ENCODE results near the gene RPRML.
"Not testable (repeated sequence)": the region's sequence is repeated elsewhere in the genome, so short reads cannot be mapped to it uniquely, and the experiment has no call there.

RPRML gene

DNA sequence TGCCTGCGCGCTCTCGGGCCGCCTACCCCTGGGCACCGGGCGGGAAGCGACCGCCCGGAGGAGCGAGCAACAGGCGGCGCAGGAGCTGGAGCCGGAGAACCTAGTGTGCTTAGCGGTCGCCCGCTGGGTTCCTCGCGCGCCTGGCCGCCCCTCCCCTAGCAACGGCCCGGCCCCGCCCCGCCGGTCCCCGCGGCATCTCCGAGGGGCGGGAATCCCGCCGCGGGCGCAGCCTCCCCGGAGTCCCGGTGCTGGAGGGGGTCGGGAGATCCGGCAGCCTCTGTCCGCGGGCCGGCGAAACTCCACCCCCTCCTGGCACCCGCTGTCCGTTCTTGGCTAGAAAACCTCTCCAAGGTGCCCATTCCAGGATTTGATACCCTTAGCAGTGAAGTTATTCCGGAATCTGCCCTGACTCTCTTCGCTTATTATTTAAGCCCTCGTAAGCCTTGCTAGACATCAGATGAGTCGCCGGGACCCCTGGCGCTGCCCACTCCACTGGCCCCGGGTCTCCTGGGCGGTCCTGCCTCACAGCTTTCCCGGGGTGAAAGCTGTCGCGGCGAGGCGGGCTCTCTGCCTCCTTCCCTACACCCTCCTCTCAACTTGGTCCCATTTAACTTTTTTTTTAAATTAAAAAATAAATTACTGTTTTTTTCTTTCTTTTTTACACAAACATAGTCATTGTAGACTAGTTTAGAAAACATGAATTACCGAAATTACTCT lies at the start of gene RPRML:
Gene RPRML, minus strand, starts transcription at position 107 of the 717 bp plus-strand sequence. CDS start 246 bp downstream, outside the sequence.
- FAIRE-seq, result no peak

DNA sequence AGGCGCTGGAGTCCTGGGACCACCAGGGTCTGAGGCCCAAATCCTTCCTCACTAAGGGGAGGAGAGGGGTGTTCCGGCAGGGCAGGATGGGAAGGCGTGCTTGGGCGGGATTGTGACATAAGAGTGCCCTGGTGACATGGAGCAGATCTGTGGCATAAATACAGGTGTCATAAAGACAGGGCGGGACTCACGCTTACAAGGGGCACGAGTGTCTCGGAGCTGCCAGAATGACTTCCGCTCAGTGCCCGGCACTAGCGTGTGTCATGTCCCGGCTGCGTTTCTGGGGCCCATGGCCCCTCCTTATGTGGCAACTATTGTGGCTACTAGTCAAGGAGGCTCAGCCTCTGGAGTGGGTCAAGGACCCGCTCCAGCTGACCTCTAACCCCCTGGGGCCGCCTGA lies 37.9 kb upstream of the RPRML start:
- not testable (repeated sequence) for FAIRE-seq

DNA sequence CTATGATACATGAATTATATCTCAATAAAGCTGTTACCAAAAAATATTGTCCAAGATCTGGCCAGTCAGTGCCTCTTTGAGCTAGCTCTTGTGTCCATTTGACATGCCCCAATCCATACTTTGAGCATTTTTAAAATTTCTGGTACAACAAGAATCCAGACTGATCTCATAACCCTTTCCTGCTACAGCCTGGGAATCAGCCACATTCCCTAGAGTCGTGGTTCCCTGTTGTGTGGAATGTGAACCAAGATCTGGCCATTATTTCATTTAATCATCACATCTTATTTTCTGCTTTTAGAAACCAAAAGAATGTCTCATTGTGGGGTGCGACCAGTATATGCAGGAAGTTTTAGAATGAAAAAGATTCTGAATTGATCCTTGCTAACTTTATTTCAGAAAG lies 34.3 kb upstream of the RPRML start:
- no peak for FAIRE-seq

DNA sequence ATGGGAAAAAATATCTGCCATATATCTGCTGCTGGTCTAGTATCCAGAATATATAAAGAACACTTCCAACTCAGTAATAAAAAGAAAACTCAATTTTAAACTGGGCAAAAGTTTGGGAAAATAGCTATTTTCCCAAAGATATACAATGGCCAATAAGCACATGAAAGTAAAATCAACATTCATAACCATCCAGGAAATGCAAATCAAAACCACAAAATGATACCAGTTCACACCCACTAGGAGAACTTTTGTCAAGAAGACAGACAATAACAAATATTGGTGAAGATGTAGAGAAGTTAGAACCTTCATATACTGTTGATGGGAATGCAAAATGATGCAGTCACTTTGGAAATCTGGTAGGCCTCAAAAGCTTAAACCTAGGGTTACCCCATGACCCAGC lies 33.4 kb upstream of the RPRML start:
- no peak for FAIRE-seq

DNA sequence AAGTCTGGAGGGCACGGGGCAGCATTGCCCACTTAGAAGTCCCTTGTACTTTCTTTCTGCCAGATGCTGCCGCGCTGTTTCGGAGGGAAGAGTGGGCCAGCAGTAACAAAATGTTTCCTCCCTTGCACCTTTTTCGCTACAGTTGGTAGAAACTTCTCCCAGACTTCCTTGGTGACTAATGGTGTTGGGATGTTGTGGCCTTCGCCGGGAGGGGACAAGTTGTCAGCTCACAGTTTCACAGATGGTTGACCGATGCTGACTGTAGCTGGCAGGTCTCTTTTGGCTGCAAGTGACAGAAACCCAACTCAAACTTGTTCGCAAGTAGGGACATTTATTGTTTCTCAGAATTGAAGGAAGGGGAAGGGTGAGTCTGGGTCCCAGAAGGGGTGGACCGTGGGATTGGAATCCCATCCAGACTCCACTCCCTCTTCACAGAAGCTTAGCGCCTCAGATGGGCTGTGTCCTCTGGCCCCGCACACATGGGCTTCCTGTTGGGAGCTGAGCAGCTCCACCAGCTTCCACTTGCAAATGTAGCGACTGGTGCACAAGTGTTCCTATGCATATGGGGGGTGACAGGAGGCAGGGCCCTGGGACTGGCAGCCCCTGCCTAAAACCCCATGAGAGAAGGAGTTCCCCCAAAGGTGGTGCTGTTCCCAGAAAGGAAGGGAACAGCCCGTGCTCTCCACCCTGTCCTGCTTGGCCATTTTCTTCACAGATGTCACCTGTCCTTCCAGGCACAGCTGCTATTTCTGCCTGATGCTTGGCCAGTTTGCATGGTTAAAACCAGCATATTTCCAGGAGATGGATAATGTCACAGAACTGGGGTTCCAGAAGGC lies 30.9 kb upstream of the RPRML start:
- no peak for FAIRE-seq

DNA sequence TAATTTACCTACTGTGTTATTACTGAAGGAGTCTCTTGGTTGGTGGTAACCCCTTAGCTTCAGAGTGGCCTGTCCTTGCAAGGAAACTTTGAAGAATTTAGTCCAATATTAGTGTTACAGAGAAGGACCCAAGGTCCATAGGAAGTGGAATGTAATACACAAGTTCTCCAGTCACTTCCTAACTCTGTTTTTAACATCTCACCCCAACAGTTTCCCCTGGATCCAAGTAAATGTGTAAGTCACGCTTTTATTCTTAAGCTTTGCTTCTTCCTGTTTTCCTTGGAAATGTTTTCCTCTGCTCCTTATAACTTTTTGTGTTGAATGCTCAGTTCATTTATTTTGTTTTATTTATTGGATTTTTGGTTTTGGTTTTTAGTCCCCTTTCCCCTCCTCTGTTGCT lies 25.9 kb upstream of the RPRML start:
- FAIRE-seq, result no peak

DNA sequence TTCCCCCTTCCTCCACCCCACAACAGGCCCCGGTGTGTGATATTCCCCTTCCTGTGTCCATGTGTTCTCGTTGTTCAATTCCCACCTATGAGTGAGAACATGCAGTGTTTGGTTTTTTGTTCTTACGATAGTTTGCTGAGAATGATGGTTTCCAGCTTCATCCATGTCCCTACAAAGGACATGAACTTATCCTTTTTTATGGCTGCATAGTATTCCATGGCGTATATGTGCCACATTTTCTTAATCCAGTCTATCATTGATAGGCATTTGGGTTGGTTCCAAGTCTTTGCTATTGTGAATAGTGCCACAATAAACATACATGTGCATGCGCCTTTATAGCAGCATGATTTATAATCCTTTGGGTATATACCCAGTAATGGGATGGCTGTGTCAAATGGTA lies 24.8 kb upstream of the RPRML start:
- not testable (repeated sequence) for FAIRE-seq

DNA sequence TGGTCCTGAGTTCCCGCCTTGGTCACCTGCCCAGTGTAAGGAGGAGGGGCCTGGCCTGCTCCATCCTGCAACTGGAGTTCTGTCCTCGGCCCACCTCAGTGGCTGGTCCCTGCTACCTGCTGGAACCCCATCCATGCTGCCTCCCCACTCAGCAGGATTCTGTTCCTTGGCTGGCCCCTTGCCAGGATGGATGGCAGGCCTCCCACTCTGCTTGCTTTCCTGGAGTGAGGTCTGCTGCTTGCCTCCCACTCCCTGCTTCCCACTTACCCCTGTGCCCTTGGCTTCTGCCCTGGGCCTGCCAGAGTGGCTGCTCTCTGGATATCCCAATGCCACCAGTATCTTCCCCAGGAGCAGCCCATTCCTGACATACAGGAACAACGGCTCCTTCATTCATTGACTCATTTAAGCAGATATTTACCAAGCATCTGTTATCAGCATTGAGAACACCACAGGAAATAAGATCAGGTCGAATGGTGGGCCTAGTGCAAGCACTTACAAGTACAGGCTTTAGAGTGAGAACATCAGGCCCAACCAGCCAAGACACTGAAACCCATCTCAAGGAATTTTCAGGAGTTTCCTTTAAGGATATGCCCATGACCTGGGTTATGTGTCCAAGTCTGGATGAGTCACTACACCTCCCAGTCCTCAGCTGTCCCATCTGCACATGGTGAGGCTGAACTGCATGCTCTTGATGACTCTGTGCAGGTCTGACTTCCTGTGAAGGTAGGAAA lies 17.0 kb upstream of the RPRML start:
- FAIRE-seq, result no peak

DNA sequence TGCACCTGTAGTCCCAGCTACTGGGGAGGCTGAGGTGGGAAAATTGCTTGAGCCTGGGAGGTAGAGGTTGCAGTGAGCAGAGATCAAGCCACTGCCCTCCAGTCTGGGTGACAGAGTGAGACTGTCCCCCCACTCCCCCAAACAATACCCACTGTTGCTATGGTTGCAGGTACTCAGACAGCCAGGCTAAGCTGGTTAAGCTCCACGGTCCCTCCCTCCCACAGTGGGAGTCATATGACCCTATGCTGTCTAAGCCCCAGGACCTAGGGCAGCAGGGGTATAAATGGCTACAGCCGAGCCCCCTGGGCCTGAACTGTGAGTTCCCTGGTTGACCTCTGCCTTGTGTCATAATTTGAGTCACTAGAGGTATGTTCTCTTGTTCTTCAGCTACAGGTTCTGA lies 15.9 kb upstream of the RPRML start:
- no peak for FAIRE-seq

DNA sequence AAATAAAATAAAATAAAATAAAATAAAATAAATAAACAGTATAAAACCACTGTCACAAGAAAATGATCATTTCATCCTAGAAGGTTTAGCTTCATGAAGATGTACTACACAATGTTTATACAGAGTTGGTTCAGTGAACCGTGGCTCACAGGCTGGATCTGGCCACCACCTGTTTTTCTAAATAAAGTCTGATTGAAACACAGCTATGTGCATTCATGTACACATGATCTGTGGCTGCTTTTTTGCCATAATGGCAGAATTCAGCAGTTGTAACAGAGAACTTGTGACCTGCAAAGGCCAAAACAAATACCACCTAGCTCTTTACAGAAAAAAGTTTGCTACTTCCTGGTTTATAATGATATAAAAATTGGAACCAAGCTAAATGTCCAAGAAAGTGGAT lies 12.6 kb upstream of the RPRML start:
- FAIRE-seq, result no peak

DNA sequence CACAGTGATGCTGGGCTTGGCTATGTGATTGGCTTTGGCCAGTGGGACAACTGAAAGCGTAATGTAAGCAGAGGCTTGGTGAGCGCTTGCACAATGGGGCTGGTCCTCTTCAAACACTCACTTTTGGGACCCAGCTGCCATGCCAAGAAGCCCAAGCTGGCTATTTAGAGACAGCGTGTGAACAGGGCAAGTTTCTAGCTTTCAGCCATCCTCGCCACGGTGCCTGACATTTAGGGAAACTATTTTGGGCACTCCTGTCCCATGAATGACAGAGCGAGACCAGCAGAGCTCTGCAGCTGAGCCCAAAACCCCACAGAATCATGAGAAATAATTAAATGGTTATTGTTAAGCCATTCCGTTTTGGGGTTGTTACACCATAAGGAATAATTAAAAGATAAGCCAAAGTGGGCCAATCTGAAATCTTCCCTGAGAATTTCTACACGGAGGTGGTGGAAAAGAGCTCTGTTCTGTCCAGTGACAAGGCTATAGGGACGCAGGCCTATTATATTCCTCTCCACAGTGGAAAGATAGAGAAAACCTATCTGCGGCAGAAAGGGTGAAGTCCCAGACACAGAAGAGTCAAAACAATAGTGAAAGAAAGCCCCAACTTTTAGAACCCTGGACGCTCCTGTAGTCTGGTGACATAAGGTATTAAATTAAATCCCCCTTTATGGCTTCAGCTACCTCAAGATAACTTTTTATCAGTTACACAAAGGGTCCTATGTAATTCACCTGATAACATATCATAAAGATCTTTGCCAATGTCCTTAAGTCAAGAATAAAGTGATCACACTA lies 10.8 kb upstream of the RPRML start:
- no peak for FAIRE-seq

DNA sequence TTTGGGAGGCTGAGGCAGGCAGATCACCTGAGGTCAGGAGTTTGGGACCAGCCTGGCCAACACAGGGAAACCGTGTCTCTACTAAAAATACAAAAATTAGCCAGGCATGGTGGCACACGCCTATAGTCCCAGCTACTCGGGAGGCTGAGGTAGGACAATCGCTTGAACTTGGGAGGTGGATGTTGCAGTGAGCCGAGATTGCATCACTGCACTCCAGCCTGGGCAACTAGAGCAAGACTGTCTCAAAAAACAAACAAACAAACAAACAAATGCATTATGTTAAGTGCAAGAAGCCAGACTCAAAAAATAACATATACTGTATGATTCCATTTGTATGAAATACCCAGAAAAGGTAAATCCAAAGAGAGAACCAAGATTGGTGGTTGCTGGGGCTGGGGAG lies 8.9 kb upstream of the RPRML start:
- not testable (repeated sequence) for FAIRE-seq

DNA sequence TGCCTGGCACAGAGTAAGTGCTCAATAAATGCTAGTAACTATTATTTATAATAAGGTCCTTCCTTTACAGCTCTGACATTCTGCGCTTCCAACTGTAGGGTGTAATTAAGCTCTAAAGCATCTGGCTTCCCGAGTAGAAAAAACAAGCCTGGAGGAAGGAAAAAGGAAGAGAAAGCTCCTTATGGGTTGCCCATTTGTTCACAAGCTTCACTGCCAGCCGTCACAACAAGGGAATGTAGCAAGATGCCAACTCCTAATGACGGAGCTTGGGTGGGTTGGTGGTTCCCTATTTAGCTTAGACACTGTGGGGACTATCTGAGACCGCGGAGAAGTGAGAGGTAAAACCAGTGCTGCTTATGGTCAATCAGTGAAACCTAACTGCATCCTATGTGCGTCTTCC lies 7.3 kb upstream of the RPRML start:
- no peak for FAIRE-seq

DNA sequence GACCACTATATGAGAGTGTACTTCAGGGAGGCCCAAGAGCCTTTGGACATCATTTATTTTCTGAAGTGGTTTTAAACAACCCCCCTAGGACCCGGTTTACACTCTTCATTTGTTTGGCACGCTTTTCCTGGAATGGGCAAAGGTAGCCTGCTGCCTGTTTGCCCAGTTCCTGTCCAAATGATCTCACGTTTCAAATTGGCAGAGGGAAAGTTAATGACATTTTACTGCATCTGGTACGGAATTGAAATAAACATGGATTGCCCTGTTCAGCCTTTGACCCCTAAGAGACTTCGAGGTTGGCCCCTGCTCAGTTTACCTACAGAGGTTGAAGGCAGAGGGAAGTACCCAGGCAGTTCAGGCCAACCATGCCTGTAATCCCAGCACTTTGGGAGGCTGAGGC lies 5.8 kb upstream of the RPRML start:
- no peak for FAIRE-seq

DNA sequence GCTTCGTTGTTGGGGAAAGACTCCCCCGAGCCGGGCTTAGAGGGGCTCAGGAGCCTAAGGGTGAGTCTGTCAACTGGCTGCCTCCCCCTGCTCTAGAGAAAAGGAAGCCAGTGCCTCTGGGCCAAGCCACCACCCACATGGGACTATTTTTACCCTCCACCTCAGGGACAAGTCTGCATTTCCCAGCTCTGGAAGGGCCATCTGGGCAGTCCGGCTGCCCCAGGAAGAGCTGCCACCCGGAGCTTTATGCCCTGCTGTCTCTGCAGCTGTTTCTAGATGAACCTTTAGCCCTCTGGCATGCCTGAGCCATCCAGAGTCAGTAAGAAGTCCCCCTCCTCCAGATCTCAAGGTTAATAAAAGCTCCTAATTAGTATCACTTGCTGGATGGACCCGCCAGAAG lies 5.3 kb upstream of the RPRML start:
- no peak for FAIRE-seq

DNA sequence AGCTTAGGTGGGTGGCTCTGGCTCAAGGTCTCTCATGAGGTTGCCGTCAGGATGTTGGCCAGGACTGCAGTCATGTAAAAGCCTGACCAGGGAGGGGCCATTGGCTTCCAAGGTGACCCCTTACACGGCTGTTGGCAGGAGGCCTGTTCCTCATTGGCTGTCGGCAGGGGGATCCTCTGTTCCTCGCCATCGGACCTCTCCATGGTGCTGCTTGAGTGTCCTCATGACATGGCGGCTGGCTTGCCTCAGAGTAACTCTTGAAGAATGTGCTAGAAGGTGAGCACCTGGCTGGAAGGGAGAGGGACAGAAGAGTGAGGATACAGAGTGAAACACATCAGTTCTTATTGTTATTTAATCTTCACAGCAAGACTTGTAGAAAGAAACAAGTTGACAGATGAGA lies 4.7 kb upstream of the RPRML start:
- no peak for FAIRE-seq

DNA sequence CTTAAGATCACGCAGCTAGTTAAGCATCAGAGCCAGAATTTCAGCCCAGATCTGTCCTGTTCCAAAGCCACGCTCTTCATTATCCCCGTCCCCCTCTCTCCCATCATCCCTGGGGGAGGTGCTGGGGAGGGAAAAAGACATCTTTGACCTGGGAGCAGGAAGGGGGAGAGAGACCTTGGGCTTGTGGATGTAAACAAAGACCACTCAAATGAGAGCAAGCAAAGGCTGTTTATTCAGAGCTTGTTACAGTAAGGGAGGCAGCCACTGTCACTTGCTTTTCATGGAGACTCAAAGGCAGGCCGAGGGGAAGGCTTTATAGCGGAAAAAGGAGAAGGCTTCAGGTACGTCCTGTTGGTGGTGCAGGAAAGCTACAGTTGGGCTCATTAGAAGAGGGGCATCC lies 3.5 kb upstream of the RPRML start:
- no peak for FAIRE-seq

DNA sequence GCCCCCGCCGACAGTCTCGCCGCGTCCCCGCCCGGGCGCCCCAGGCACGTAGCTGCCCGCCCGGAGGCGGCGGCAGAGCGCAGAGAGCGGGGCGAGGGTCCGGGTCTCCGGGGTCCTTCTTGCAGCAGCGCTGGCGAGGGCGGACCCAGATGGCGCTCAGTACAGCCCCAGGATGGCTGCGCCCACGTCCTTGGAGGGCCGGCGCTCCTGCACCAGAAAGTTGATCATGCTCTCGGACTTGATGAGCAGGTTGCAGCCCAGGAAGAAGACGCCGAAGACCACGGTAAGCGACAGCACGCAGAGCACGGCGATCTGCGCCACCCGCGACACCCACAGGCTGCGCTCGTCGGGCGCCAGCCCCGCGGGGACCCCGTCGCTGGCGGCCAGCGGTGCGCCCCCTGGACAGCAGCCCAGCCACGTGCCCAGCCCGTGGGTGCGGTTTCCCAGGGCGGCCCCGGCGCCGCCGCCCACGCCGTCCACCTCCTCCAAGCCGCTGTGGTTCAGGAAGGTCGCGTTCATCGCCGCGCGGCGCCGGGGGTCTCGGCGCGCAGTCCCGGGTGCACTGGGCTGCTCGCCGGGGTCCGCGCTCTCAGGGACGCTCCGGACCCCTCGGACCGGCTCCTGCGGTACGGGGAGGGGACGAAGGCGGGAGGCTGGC lies 435 bp downstream of the RPRML start:
- no peak for FAIRE-seq

DNA sequence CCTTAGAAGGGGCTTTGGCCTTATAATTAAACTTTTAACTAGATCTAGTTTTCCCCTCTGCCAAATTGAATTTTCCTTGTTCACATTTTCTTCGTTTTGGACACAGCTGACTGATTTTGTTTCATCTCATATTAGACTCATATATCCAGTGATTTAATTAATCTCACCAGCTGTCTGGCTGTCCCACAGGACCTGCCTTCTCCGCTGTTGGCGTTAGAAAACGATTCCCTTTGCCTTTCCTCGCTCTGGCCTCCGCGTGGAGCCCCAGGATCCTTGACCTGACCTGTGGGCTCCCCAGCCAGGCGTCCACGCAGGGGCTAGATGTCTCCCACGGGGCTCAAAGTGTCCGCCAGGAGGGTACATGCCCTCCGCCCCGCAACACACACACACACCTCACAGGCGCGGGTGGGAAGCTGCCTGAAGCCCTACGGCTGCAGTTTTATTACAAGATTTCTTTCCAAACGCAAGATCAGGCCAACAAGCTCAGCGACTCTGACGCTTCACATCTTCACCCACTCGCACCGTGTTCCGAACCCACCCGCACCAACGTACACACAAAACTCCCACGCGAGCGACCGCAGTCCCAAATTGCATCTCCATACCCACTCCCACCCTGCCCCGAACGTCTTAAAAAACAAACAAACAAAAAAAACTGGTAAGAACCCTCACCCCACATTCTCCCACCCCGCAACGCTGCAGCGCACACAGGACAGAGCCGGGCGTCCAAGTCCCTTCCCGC lies 1.1 kb downstream of the RPRML start:
- FAIRE-seq, result no peak

DNA sequence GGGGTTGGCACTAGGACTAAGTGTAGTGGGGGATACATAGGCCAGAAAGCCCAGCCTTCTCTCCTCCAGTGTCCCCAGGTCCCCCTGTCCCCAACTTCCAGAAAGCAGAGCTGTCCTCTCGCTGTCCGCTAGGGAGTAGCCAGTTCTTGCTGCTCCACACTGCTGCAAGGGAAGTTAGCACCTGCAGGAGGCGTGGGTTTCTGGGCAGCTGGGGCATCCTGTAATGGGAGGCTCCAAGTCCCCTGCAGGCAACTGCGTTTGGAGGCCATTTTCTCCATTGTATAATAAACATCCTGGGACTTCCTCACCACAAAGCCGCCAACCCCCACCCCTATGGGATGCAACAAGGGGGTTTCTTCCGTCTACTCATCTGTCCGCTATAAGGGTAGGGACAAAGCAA lies 1.7 kb downstream of the RPRML start:
- no peak for FAIRE-seq

DNA sequence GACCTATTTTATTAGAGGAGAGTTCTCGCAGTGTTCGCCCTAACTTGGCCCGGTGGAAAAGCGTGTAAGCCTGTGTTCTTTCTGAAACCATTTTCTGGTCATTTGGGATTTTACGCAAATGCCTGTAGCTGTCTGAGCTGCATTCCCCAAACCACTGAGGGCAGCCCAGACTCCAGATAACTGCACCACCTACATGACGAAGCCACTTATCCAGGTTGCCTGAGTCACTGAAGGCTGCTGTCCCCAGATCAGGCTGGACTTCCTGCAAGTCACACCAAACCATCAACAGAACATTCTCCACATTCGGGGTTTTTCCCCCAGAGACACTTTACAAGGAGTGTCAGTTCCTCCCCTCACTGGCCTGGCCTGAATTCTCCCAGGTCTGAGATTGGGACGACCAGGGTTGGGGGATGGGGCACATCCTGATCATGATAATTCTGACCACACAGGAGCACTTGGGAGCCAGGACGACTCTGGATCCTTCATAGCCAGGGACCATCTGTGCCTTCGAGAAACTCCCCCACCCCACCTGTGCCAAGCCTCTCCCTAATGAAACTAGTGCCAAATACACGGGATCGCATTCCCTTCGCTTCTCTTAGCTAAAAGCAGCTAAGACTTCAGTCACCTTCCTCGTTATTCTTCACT lies 2.3 kb downstream of the RPRML start:
- no peak for FAIRE-seq

Measured in endometrium (tissue), 2 donors.